Keratinocyte (primary cell): ENCODE measurements around the gene CACNA1I. TPM values are rescaled to one million over a fixed set of nuclear protein-coding genes. Genes with fewer than 3 reads are reported as not detected.

Experiments
- DNase-seq: peaks from one replicate; pipeline ENCODE4 v3.0.0-alpha.2; 2011; ENCODE audit warnings: low read depth, missing footprints, low spot score
- FAIRE-seq: peaks from 2 replicates; lab custom pipeline; 2011; peaks lifted over from hg19 to GRCh38; lab: Jason Lieb, UNC
- H2AFZ ChIP-seq: 2 replicates; pipeline ENCODE4 v1.6.0; 2012; ENCODE audit warnings: low read length, control low read depth, inconsistent platforms; ENCODE audit not compliant: control insufficient read depth
- H3K27ac ChIP-seq: 2 replicates; pipeline ENCODE4 v1.5.1; 2011; ENCODE audit warnings: low read length; ENCODE audit not compliant: control insufficient read depth, insufficient read depth
- H3K27me3 ChIP-seq: 3 replicates; pipeline ENCODE4 v1.6.0; 2011; ENCODE audit warnings: low read length; ENCODE audit not compliant: control insufficient read depth, insufficient read depth; ENCODE audit errors: extremely low read depth
- H3K36me3 ChIP-seq, 2 experiments: 2 replicates in 1 of 2; 3 replicates in 1 of 2; pipeline ENCODE4 v1.5.1; 2011; ENCODE audit warnings: low read length in 2 of 2, mild to moderate bottlenecking in 1 of 2; ENCODE audit not compliant: control insufficient read depth in 2 of 2, insufficient read depth in 2 of 2; ENCODE audit errors: extremely low read depth in 1 of 2
- H3K4me1 ChIP-seq: 3 replicates; pipeline ENCODE4 v1.5.1; 2011; ENCODE audit warnings: low read length; ENCODE audit not compliant: control insufficient read depth, insufficient read depth; ENCODE audit errors: extremely low read depth
- H3K4me2 ChIP-seq: 3 replicates; pipeline ENCODE4 v1.6.0; 2011; ENCODE audit warnings: low read depth, low read length; ENCODE audit not compliant: control insufficient read depth, insufficient read depth; ENCODE audit errors: extremely low read depth
- H3K4me3 ChIP-seq, 3 experiments: fragments of 200-600 bp in 1 of 3; sonication (generic) in 1 of 3; 2 replicates in 2 of 3; 3 replicates in 1 of 3; pipeline ENCODE4 v1.5.1; 2011 to 2016; ENCODE audit warnings: low read length in 3 of 3, mild to moderate bottlenecking in 3 of 3, control low read depth in 2 of 3, inconsistent platforms in 1 of 3, low read depth in 1 of 3, mixed read lengths in 1 of 3, mixed run types in 1 of 3, moderate library complexity in 1 of 3; ENCODE audit not compliant: control insufficient read depth in 2 of 3, insufficient read depth in 2 of 3; ENCODE audit errors: extremely low read depth in 1 of 3
- H3K79me2 ChIP-seq: 2 replicates; pipeline ENCODE4 v1.6.0; 2012; ENCODE audit warnings: low read length; ENCODE audit not compliant: control insufficient read depth, insufficient read depth
- H3K9ac ChIP-seq: 3 replicates; pipeline ENCODE4 v1.6.0; 2011; ENCODE audit warnings: low read length; ENCODE audit not compliant: control insufficient read depth, insufficient read depth; ENCODE audit errors: extremely low read depth
- H3K9me1 ChIP-seq: 3 replicates; pipeline ENCODE4 v1.6.0; 2011; ENCODE audit warnings: low read length; ENCODE audit not compliant: control insufficient read depth, insufficient read depth; ENCODE audit errors: extremely low read depth
- H3K9me3 ChIP-seq: 2 replicates; pipeline ENCODE4 v1.5.1; 2012; ENCODE audit warnings: low read depth, low read length; ENCODE audit not compliant: control insufficient read depth
- H4K20me1 ChIP-seq: 3 replicates; pipeline ENCODE4 v1.6.0; 2011; ENCODE audit warnings: low read length; ENCODE audit not compliant: control insufficient read depth, insufficient read depth; ENCODE audit errors: extremely low read depth
- CTCF ChIP-seq, 3 experiments: IDR thresholded peaks in 1 of 3; conservative IDR thresholded peaks in 1 of 3; optimal IDR thresholded peaks in 1 of 3; 2 replicates in 2 of 3; 3 replicates in 1 of 3; pipeline versions ENCODE3 to v1.5.1; 2011; ENCODE audit warnings: low read length in 3 of 3, mild to moderate bottlenecking in 3 of 3, moderate library complexity in 2 of 3, control low read depth in 1 of 3, inconsistent platforms in 1 of 3; ENCODE audit not compliant: insufficient read depth in 2 of 3; ENCODE audit errors: extremely low read depth in 1 of 3
- EZH2 ChIP-seq: IDR thresholded peaks from one replicate; pipeline ENCODE4 v1.6.1; 2012; ENCODE audit warnings: inconsistent platforms, mild to moderate bottlenecking, low read length, moderate library complexity
- dilution Hi-C: fragments of 300-500 bp; cut with MboI; formaldehyde crosslinking; loops from one replicate; pipeline ENCODE4 v1.7.0; 2020; ENCODE audit warnings: low sequenced_read_pairs; ENCODE audit not compliant: extremely low pct_ligation_motif_present
- polyA plus RNA-seq, 5 experiments: library from polyadenylated mRNA; depleted of rRNA in 3 of 5; stranded (reverse) in 3 of 5; stranded (forward) in 1 of 5; unstranded in 1 of 5; fragments of >200 nt; gene quantifications; 1 replicate in 1 of 5; 2 replicates in 3 of 5; 3 replicates in 1 of 5; pipeline versions ENCODE4 v1.2.1 to v1.2.3, GENCODE V29; 2011 to 2012; ENCODE audit warnings: missing spikeins in 2 of 5, low read depth in 1 of 5, low replicate concordance in 1 of 5

CACNA1I gene
- polyA plus RNA-seq, 1 donor (not counting 4 experiments of a cell fraction or from before 2014, with no cell fraction given) = not detected

DNA sequence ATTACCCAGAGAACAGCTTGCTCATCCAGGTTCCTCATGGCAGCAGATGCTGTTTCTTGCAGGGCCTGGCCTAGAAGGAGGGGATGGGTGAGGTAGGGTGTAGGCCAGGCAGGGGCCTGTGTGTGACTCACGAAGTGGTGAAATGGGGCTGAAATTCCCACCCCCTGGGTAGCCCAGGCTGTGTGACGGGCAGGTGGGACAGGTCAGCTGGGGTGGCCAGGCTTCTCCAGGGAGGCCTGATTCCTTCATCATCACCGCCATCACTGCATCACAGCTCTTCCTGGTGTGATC lies 83.2 kb downstream of the CACNA1I start:
- Histone ChIP-seq H3K27me3 (peaks cover 26% of the 10 kb centered on the region), H3K4me3 (no peak overlapping the region), H3K27ac (no peak overlapping the region), H4K20me1 (no peaks in the 10 kb centered on the region), H2AFZ (no peak overlapping the region), H3K79me2 (no peaks in the 10 kb centered on the region), H3K9me3 (no peaks in the 10 kb centered on the region), H3K4me2 (no peak overlapping the region), H3K36me3 (no peaks in the 10 kb centered on the region), H3K9me1 (no peaks in the 10 kb centered on the region), H3K9ac (no peak overlapping the region), H3K4me1 (no peaks in the 10 kb centered on the region)
- TF ChIP-seq EZH2 (no peak), CTCF (optimal IDR thresholded peaks at IDR 0.05 in 1 of 3, IDR thresholded peaks at IDR 0.05 in 1 of 3, conservative IDR thresholded peaks at IDR 0.05 in 1 of 3; ENCODE audit: extremely low read depth in 1 of 3, insufficient read depth in 2 of 3, low read length in 3 of 3) (no peak)
- dilution Hi-C loops = no loop called here
- no peak for FAIRE-seq
- no peak for DNase-seq

DNA sequence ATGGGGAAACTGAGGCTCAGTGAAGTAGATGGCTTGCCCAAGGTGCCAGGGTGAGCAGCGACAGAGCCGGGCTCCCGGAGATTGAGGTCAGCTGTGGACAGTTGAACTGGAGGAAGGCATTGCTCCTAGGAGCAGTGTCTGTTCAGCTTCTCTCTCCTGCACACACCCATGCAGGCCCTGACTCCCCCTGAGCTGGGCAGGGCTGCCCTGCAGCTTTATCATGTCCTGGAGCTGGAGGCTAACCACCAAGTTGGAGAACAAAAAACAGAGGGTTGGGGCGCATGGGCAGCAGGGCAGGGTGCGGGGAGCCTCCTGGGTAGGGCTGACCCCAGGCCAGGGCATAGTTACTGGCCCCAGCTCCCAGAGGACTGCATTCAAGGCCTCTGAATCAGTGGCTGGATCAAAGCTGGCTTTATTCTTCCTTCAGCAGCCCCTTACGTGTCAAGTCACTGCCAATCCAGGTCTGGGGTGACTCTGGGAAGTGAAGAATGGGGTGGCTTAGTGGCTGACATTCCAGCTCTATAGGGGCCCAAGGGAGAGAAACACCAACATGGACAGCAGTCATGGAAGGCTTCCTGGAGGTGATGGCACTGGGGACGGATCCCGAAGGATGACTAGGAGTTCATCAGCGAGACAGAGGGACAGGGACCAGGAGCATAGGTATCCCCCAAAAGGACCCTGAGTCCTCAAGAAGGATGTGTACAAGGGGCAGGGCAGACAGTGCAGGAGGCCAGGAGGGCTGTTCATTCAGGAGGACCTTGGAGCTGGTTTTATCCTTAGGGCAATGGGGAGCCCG lies 83.8 kb downstream of the CACNA1I start:
- Histone ChIP-seq H3K27ac (no peak overlapping the region), H3K36me3 (no peaks in the 10 kb centered on the region), H3K4me1 (no peaks in the 10 kb centered on the region), H3K9ac (no peak overlapping the region), H3K4me3 (no peak overlapping the region), H3K79me2 (no peaks in the 10 kb centered on the region), H3K9me1 (no peaks in the 10 kb centered on the region), H3K27me3 (peaks cover 32% of the 10 kb centered on the region), H2AFZ (no peak overlapping the region), H3K9me3 (no peaks in the 10 kb centered on the region), H4K20me1 (no peaks in the 10 kb centered on the region), H3K4me2 (no peak overlapping the region)
- dilution Hi-C loops = no loop called here
- TF ChIP-seq EZH2 (no peak), CTCF (optimal IDR thresholded peaks at IDR 0.05 in 1 of 3, IDR thresholded peaks at IDR 0.05 in 1 of 3, conservative IDR thresholded peaks at IDR 0.05 in 1 of 3; ENCODE audit: extremely low read depth in 1 of 3, insufficient read depth in 2 of 3, low read length in 3 of 3) (no peak)
- FAIRE-seq = no peak
- DNase-seq = no peak
